Measurements from ENCODE around the gene COL4A1. TPM values are rescaled to one million over a fixed set of nuclear protein-coding genes. Genes with fewer than 3 reads are reported as not detected.

COL4A1 gene
- total RNA-seq, 1 donor from 2014 or later = 178 TPM

DNA sequence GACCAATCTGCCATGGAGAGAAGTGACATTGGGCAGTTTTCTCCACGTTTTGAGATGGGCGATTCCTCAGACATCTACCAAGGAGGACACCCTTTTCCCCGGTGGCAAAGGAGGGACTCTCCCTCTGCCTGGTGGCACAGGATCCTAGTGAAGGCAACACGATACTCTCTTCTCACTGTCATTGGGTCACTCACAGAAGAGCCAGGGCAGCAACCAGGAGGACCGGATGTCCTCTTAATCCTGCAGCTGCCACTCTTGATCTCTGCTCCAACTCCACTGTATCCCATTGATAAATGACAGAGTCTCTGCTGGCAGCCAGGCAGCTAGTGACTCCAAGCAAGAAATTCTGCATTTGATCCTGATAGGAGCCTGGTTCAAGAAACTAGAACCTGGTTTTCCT, 42.3 kb upstream of the COL4A1 start:
- no peak overlapping the region for H3K4me3 ChIP-seq
- no peak for DNase-seq (ENCODE audit: extremely low spot score in 2 of 2)
- intact Hi-C loops (cut with DNase I) = no loop called here
- H3K9me3 ChIP-seq = peaks cover under 1% of the 10 kb centered on the region
- TF ChIP-seq POLR2AphosphoS5 (IDR thresholded peaks at IDR 0.05; ENCODE audit: insufficient read depth in 1 of 2, low read depth in 1 of 2) (no peak), POLR2A (IDR thresholded peaks at IDR 0.05) (no peak)
- TF ChIP-seq, protein P1, sequence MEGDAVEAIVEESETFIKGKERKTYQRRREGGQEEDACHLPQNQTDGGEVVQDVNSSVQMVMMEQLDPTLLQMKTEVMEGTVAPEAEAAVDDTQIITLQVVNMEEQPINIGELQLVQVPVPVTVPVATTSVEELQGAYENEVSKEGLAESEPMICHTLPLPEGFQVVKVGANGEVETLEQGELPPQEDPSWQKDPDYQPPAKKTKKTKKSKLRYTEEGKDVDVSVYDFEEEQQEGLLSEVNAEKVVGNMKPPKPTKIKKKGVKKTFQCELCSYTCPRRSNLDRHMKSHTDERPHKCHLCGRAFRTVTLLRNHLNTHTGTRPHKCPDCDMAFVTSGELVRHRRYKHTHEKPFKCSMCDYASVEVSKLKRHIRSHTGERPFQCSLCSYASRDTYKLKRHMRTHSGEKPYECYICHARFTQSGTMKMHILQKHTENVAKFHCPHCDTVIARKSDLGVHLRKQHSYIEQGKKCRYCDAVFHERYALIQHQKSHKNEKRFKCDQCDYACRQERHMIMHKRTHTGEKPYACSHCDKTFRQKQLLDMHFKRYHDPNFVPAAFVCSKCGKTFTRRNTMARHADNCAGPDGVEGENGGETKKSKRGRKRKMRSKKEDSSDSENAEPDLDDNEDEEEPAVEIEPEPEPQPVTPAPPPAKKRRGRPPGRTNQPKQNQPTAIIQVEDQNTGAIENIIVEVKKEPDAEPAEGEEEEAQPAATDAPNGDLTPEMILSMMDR (IDR thresholded peaks at IDR 0.05) = no peak
- H3K36me3 ChIP-seq = no peaks in the 10 kb centered on the region
- H3K27me3 ChIP-seq = no peaks in the 10 kb centered on the region
- peaks cover 33% of the 10 kb centered on the region for H3K4me1 ChIP-seq
- H3K27ac ChIP-seq = no peak overlapping the region

DNA sequence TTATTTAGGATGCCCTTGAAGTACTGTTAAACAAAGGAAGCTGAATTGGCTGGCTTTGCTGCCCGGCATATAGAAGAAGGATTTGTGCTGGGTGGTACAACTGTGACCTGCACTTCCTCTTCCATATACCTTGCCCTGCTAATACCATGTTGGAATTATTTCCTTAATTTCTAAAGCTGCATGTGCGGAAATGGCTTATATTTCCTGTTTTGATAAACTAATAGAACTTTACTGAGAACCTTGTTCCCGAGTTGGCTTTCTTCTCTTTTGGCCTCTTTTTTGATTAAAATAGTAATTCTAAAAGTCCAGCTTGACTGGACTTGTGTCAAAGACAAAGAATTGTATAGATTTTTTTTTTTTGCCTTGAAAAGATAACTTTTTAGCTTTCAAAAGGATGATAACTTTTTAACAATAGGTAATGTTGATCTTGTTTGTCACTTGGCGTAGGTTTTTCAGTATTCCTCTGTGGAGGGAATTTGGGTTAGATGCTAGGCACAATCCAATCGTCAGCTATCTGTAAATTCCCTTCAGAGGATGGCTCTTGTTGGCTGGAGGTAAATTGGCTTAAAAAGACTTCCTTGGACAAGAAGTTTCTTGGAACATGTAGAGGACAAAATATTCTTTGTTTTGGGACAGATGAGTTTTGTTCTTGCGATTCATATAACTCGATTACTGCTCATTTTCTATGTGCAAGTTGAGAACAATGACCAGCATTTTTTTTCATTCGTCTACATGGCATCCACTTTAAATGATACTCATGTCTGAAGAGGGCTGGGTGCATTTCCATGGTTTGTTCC, 41.5 kb upstream of the COL4A1 start:
- Histone ChIP-seq H3K27me3 (no peaks in the 10 kb centered on the region), H3K9me3 (peaks cover 3% of the 10 kb centered on the region), H3K4me1 (peaks cover 37% of the 10 kb centered on the region), H3K27ac (peak overlapping the region; percentile 34), H3K4me3 (no peak overlapping the region), H3K36me3 (no peaks in the 10 kb centered on the region)
- DNase-seq (ENCODE audit: extremely low spot score in 2 of 2) = no peak
- intact Hi-C loops (cut with DNase I) = no loop called here
- TF ChIP-seq, protein P1 (IDR thresholded peaks at IDR 0.05) = no peak
- TF ChIP-seq POLR2AphosphoS5 (IDR thresholded peaks at IDR 0.05; ENCODE audit: insufficient read depth in 1 of 2, low read depth in 1 of 2) = no peak
- TF ChIP-seq POLR2A (IDR thresholded peaks at IDR 0.05) = no peak

DNA sequence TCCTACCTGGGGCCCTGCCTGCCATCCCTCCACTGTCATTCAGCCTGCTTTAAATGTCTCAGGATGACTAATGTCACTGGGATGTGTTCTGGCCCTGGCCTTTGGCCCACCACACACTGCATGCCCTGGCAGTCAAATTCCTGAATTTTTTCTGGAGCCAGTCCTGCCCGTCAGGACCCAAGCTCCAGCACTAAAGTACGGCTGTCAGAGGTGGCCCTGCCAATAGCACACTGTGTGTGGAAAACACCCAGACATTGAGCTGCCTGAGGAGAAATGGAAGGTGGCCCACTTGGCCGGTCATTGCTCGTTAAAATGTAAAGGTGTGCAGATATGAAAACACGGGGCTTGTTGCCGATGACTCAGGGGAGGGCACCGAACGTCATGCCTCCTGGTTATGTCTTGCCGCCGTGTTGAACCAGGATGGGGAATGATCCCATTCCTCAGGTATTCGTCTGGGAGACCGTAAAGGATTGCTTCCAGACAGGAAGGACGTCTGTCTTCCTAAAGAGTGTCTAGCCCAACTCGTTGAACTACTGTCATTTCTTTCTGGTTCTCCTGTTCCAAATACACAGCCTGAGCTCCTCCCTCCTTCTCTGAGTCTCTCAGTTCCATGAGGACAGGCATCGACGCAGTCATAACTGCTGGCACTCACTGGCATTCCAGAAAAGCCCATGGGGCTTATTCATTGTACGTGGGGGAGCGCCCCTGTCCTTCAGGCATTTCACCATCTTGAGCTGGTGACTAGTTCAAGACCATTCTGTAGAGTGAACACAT, 40.8 kb upstream of the COL4A1 start:
- Histone ChIP-seq H3K27ac (peak overlapping the region; percentile 34), H3K9me3 (peaks cover 3% of the 10 kb centered on the region), H3K4me1 (peaks cover 44% of the 10 kb centered on the region), H3K4me3 (no peak overlapping the region), H3K27me3 (no peaks in the 10 kb centered on the region), H3K36me3 (no peaks in the 10 kb centered on the region)
- intact Hi-C loops (cut with DNase I) = no loop called here
- no peak for DNase-seq (ENCODE audit: extremely low spot score in 2 of 2)
- peak in 1 of 2 donors; percentile 47 for TF ChIP-seq POLR2AphosphoS5 (IDR thresholded peaks at IDR 0.05; ENCODE audit: insufficient read depth in 1 of 2, low read depth in 1 of 2)
- no peak for TF ChIP-seq POLR2A (IDR thresholded peaks at IDR 0.05)
- TF ChIP-seq, protein P1 (IDR thresholded peaks at IDR 0.05) = no peak

DNA sequence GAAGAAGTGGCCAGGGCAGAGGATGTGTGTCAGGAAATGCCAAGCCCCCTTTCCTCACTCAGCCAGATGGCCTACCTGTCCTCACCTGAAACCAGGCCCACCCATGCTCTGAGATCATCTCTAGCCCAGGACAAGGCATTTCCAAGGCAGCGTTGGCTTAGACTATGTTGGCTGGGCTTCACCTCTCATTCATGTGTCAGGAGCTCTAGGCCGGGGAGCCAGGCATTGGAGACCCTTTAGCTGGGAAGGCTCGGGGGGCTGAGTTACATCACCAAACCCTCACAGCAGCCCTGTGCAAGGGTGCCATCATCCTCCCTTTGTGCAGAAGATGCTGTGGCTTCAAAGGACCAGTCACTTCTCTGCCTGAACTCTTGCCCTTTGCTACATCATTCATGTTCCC, 40.1 kb upstream of the COL4A1 start:
- Histone ChIP-seq H3K4me3 (no peak overlapping the region), H3K4me1 (peaks cover 50% of the 10 kb centered on the region), H3K9me3 (peaks cover 3% of the 10 kb centered on the region), H3K27me3 (no peaks in the 10 kb centered on the region), H3K36me3 (no peaks in the 10 kb centered on the region), H3K27ac (peak overlapping the region; percentile 34)
- TF ChIP-seq, protein P1 (IDR thresholded peaks at IDR 0.05) = no peak
- no peak for TF ChIP-seq POLR2A (IDR thresholded peaks at IDR 0.05)
- TF ChIP-seq POLR2AphosphoS5 (IDR thresholded peaks at IDR 0.05; ENCODE audit: insufficient read depth in 1 of 2, low read depth in 1 of 2) = no peak
- DNase-seq (ENCODE audit: extremely low spot score in 2 of 2) = no peak
- intact Hi-C loops (cut with DNase I) = no loop called here

Data from vagina (tissue), 2 donors.